HCT116 (cell line): ENCODE data around the gene CEMP1. TPM values are rescaled to one million over a fixed set of nuclear protein-coding genes. Genes with fewer than 3 reads are reported as not detected.
A peak's percentile ranks its signal among the peaks of the same experiment; 100 is the strongest.

Experiments used
- ATAC-seq: fragments of 200-7000 bp; cut with Tn5 transposase; 2 replicates; pipeline ENCODE4 v1.9.1; 2020; ENCODE audit warnings: mild to moderate bottlenecking, moderate library complexity
- BruUV-seq: library from RNA; stranded (reverse); fragments of 400-500 nt; replicated peaks from 2 replicates; lab custom pipeline; 2021; lab: Mats Ljungman, UMichigan
- CTCF ChIA-PET: fragments of 300-600 bp; sonication (Branson Sonifier 250); formaldehyde crosslinking; loops from one replicate; lab custom pipeline; 2021; ENCODE audit warnings: antibody characterized with exemption; lab: Charles Lee
- POLR2A ChIA-PET: fragments of 300-600, 350-600 bp; sonication (Branson Sonifier 250); formaldehyde crosslinking; loops from one replicate; lab custom pipeline; 2021; ENCODE audit warnings: antibody characterized with exemption; lab: Charles Lee
- RAD21 ChIA-PET, 2 experiments: fragments of 300-600 bp; sonication (Branson Sonifier 250); formaldehyde crosslinking; loops; one replicate each; lab custom pipeline; 2023; ENCODE audit warnings: low total read pairs in 2 of 2; ENCODE audit not compliant: uncharacterized antibody in 2 of 2, unreplicated experiment in 2 of 2, low non-redundant PET in 1 of 2; lab: Charles Lee
- DNase-seq: peaks from one replicate; pipeline ENCODE4 v3.0.0-alpha.2; 2010; ENCODE audit warnings: low read depth, low spot score
- H2AFZ ChIP-seq: fragments of 200-600 bp; shearing (Covaris generic), sonication (generic); 2 replicates; pipeline ENCODE4 v1.6.1; 2017; ENCODE audit warnings: low read depth, mixed run types, mixed read lengths, antibody characterized with exemption, low read length; ENCODE audit not compliant: poor library complexity, severe bottlenecking
- H3K27ac ChIP-seq: 2 replicates; pipeline ENCODE4 v1.5.1; 2012; ENCODE audit warnings: low read depth, low read length
- H3K27me3 ChIP-seq: fragments of 200-600 bp; sonication (generic); 2 replicates; pipeline ENCODE4 v1.6.1; 2016; ENCODE audit warnings: mixed run types, low read length, mixed read lengths; ENCODE audit not compliant: insufficient read depth
- H3K36me3 ChIP-seq, 2 experiments: fragments of 200-500 bp in 1 of 2; fragments of 200-600 bp in 1 of 2; sonication (Bioruptor generic) in 1 of 2; sonication (generic) in 1 of 2; 2 replicates each; pipeline versions ENCODE4 v1.5.1 to v1.6.1; 2014 to 2016; ENCODE audit warnings: low read length in 2 of 2, inconsistent platforms in 1 of 2, mixed read lengths in 1 of 2, mixed run types in 1 of 2; ENCODE audit not compliant: insufficient read depth in 2 of 2, control insufficient read depth in 1 of 2
- H3K4me1 ChIP-seq, 2 experiments: fragments of 200-600 bp in 1 of 2; sonication (generic) in 1 of 2; 2 replicates each; pipeline versions ENCODE4 v1.5.1 to v1.6.1; 2012 to 2017; ENCODE audit warnings: low read length in 2 of 2, inconsistent platforms in 1 of 2, mild to moderate bottlenecking in 1 of 2, mixed read lengths in 1 of 2, mixed run types in 1 of 2, moderate library complexity in 1 of 2; ENCODE audit not compliant: insufficient read depth in 2 of 2, control insufficient read depth in 1 of 2
- H3K4me2 ChIP-seq: fragments of 200-600 bp; sonication (generic); 2 replicates; pipeline ENCODE4 v1.6.1; 2017; ENCODE audit warnings: mixed run types, low read length, mixed read lengths
- H3K4me3 ChIP-seq, 2 experiments: fragments of 200-600 bp in 1 of 2; sonication (generic) in 1 of 2; replicated peaks in 1 of 2; 2 replicates each; pipeline ENCODE4 v1.5.1; 2011 to 2016; ENCODE audit warnings: low read length in 2 of 2, control low read depth in 1 of 2, low read depth in 1 of 2, mild to moderate bottlenecking in 1 of 2, mixed read lengths in 1 of 2, mixed run types in 1 of 2
- H3K79me2 ChIP-seq: fragments of 200-600 bp; sonication (generic); 2 replicates; pipeline ENCODE4 v1.6.1; 2017; ENCODE audit warnings: mild to moderate bottlenecking, mixed run types, low read length, moderate library complexity, mixed read lengths; ENCODE audit not compliant: insufficient read depth
- H3K9ac ChIP-seq: fragments of 200-600 bp; sonication (generic); 2 replicates; pipeline ENCODE4 v1.6.1; 2016; ENCODE audit warnings: low read length, mixed read lengths
- H3K9me2 ChIP-seq: fragments of 200-600 bp; sonication (generic), shearing (Covaris generic); 2 replicates; pipeline ENCODE4 v1.6.1; 2017; ENCODE audit warnings: mixed run types, mild to moderate bottlenecking, moderate library complexity; ENCODE audit not compliant: insufficient read depth
- H3K9me3 ChIP-seq, 2 experiments: fragments of 200-500 bp in 1 of 2; fragments of 200-600 bp in 1 of 2; sonication (Bioruptor generic) in 1 of 2; sonication (generic) in 1 of 2; 2 replicates each; pipeline ENCODE4 v1.6.1; 2014 to 2017; ENCODE audit warnings: low read length in 2 of 2, mixed read lengths in 2 of 2, inconsistent platforms in 1 of 2, low read depth in 1 of 2, mild to moderate bottlenecking in 1 of 2, mixed run types in 1 of 2, moderate library complexity in 1 of 2; ENCODE audit not compliant: control insufficient read depth in 1 of 2, insufficient read depth in 1 of 2
- H4K20me1 ChIP-seq: fragments of 200-600 bp; sonication (generic), shearing (Covaris generic); 2 replicates; pipeline ENCODE4 v1.6.1; 2017; ENCODE audit warnings: mixed run types, mild to moderate bottlenecking, moderate library complexity; ENCODE audit not compliant: insufficient read depth
- CBX3 ChIP-seq: IDR thresholded peaks from 2 replicates; pipeline ENCODE4 v1.6.1; 2012; ENCODE audit warnings: low read depth
- EGR1 ChIP-seq: IDR thresholded peaks from 2 replicates; pipeline ENCODE4 v1.6.1; 2012; ENCODE audit warnings: low read depth
- ELF1 ChIP-seq: IDR thresholded peaks from 2 replicates; pipeline ENCODE4 v1.6.1; 2012; ENCODE audit warnings: low read depth, borderline replicate concordance
- EZH2 ChIP-seq: fragments of 200-600 bp; sonication (generic); IDR thresholded peaks from 2 replicates; pipeline ENCODE4 v1.6.1; 2017; ENCODE audit warnings: antibody characterized with exemption, mixed run types
- EZH2phosphoT487 ChIP-seq: fragments of 200-600 bp; IDR thresholded peaks from 2 replicates; pipeline ENCODE4 v1.6.1; 2018; ENCODE audit warnings: antibody characterized with exemption, borderline replicate concordance
- FOSL1 ChIP-seq: IDR thresholded peaks from 2 replicates; pipeline ENCODE4 v1.6.1; 2012; ENCODE audit warnings: low read depth
- JUND ChIP-seq: IDR thresholded peaks from 2 replicates; pipeline ENCODE4 v1.6.1; 2012
- POLR2A ChIP-seq: IDR thresholded peaks from 2 replicates; pipeline ENCODE4 v1.7.0; 2011; ENCODE audit warnings: borderline replicate concordance; ENCODE audit not compliant: insufficient read depth, insufficient read length; ENCODE audit errors: extremely low read depth
- POLR2AphosphoS5 ChIP-seq: IDR thresholded peaks from 2 replicates; pipeline ENCODE4 v1.6.1; 2011; ENCODE audit warnings: mild to moderate bottlenecking, low read depth, low read length, moderate library complexity
- SIN3A ChIP-seq: IDR thresholded peaks from 2 replicates; pipeline ENCODE4 v1.6.1; 2012; ENCODE audit warnings: low read depth
- ZFX ChIP-seq: fragments of 450-650 bp; IDR thresholded peaks from 2 replicates; pipeline ENCODE4 v1.6.1; 2017
- intact Hi-C: fragments of 100-400 bp; cut with micrococcal nuclease; formaldehyde crosslinking; loops from 2 replicates; pipeline ENCODE4 v1.10.0; 2022
- total RNA-seq: library from RNA; stranded (reverse); gene quantifications from one replicate; pipeline ENCODE4 v1.2.1, GENCODE V29; 2021; ENCODE audit not compliant: unreplicated experiment
- TF ChIP-seq, protein P1 (sequence below): IDR thresholded peaks from 2 replicates; pipeline ENCODE4 v1.6.1; 2012
- TF ChIP-seq, protein P2 (sequence below): IDR thresholded peaks from 2 replicates; pipeline ENCODE4 v1.6.1; 2012

CEMP1 gene
- total RNA-seq, 1 experiment from 2014 or later, result 0.32 TPM

DNA sequence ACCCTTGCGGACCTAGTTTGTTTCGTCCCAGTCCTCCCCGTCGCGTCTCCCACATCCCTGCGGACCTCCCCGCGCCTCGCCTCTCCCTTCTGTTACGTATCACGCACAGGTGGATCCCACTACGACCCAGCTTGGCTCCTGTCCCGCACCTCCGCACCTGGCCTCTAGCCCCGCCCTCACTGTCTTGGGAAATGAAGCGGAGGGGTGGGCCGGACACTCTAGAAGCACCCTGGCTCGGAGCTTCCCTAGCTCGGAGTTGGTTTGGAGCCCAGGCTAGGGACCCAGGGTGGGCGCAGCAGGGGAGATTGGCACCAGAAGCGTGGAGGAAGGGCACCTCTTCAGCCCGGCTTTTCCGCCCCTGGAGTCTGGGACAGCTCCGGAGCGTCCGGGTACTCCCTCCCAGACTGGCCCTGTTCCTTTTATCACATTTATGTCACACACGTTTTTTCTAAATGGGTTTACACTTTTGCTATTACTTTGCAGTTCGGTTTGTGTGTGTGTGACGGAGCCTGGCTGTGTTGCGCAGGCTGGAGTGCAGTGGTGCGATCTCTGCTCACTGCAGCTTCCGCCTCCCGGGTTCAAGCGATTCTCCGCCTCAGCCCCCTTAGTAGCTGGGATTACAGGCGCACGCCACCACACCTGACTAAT, 1.4 kb upstream of the CEMP1 start:
- BruUV-seq, result TSS peak; percentile 58
- H2AFZ ChIP-seq, result no peak overlapping the region

More for the DNA sequence above, 1.4 kb upstream of the CEMP1 start:
- Histone ChIP-seq H3K4me3 (peak overlapping the region; percentile 53 to 67), H3K27me3 (no peaks in the 10 kb centered on the region), H3K36me3 (peaks cover 3 to 14% of the 10 kb centered on the region in 2 experiments; a peak in 2 of 4 replicates), H3K4me1 (peaks cover 12 to 47% of the 10 kb centered on the region in 2 experiments), H4K20me1 (no peaks in the 10 kb centered on the region), H3K9me3 (no peaks in the 10 kb centered on the region), H3K79me2 (no peaks in the 10 kb centered on the region), H3K27ac (peak overlapping the region; percentile 93), H3K9me2 (no peaks in the 10 kb centered on the region), H3K9ac (peak overlapping the region; percentile 86), H3K4me2 (peak overlapping the region; percentile 97)
- intact Hi-C loops, result no loop called here
- TF ChIP-seq SIN3A (no peak), EGR1 (no peak), EZH2phosphoT487 (no peak), POLR2A (no peak), CBX3 (no peak), JUND (no peak), POLR2AphosphoS5 (no peak), EZH2 (no peak), FOSL1 (no peak), ZFX (no peak), ELF1 (no peak)
- TF ChIP-seq, protein P1, sequence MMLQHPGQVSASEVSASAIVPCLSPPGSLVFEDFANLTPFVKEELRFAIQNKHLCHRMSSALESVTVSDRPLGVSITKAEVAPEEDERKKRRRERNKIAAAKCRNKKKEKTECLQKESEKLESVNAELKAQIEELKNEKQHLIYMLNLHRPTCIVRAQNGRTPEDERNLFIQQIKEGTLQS, result no peak
- TF ChIP-seq, protein P2, sequence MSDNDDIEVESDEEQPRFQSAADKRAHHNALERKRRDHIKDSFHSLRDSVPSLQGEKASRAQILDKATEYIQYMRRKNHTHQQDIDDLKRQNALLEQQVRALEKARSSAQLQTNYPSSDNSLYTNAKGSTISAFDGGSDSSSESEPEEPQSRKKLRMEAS, result no peak
- ChIA-PET CTCF (no interaction called here), POLR2A (interaction anchor here (1.4 kb wide), 1 partner anchor 12 kb away, joined by 6 read pairs; the partner anchor contains the start of gene AMDHD2), RAD21 (no interaction called here)
- DNase-seq (peak; percentile 64), ATAC-seq (peak; percentile 52)
